H4 (cell line): ENCODE data around the gene CCBE1. TPM values are rescaled to one million over a fixed set of nuclear protein-coding genes. Genes with fewer than 3 reads are reported as not detected.
A peak's percentile ranks its signal among the peaks of the same experiment; 100 is the strongest.
"Not testable (repeated sequence)": the region's sequence is repeated elsewhere in the genome, so short reads cannot be mapped to it uniquely, and the experiment has no call there.

Source experiments
- DNase-seq: peaks from one replicate; pipeline ENCODE4 v3.0.0-alpha.2; 2015; ENCODE audit warnings: low spot score
- total RNA-seq: library from RNA; depleted of rRNA; stranded (reverse); fragments of >200 nt; shearing (Covaris generic); gene quantifications from 2 replicates; pipeline ENCODE4 v1.2.3, GENCODE V29; 2014

Gene CCBE1
- total RNA-seq, 1 experiment from 2014 or later, result not detected

DNA sequence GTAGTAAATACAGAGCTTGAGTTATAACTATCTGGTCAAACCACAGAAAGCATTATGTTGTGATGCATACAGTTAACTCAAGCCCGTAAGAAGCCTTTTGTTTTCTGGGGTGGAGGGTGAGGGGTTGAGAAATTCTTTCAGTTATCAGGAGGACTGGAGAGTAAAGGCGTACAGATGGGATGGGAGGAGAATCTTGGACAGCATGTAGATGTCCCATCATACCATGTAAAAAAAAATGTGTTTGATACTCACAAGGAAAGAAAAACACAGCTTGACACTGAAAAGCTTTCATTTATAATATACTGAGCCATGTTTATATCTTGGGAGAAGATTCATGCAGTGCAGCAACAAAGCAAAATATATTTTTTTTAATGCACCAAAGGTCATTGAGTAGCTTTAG is 12.4 kb downstream of the CCBE1 start:
- DNase-seq, result no peak

DNA sequence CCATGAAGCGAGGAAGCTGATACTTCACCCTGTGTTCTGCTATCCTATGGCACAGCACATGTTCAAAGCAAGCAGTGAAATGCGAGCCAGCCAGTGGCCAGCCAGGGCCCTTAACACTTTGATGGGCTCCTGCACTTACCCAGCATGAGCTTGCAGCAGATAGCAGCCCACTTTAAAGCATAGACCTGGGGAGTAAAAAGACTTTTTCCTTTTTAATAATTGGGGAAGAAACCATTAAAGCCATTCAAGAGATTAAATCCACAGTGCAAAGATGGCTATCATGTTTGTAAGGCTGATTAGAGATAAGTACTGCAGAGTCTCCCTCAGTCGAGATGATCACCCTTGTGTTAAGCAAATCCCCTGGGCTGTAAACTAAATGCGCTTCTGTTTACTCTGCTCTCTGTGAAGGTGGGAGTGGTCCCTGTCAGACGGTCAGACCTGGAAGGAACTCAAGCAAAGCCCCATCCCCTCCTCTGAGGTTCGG is 15.7 kb downstream of the CCBE1 start:
- no peak for DNase-seq

DNA sequence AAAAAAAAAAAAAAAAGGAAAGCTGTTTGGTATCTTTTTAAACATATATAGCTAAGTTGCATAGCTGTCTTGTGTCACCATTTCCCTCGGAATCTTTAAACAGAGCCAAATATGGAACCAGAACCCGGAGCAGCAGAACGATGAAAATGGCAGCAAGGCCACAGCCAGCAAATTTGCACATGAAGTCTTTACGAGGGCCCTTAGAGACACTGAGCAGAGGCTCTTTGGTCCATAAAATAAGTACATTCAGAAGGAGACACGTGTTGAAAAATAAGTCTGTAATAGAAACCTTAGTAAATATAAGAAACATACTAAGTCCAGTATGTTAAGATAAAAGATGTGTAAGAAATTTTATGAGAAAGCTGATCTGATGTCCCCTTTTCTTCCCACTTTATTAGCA is 16.2 kb downstream of the CCBE1 start:
- no peak for DNase-seq

DNA sequence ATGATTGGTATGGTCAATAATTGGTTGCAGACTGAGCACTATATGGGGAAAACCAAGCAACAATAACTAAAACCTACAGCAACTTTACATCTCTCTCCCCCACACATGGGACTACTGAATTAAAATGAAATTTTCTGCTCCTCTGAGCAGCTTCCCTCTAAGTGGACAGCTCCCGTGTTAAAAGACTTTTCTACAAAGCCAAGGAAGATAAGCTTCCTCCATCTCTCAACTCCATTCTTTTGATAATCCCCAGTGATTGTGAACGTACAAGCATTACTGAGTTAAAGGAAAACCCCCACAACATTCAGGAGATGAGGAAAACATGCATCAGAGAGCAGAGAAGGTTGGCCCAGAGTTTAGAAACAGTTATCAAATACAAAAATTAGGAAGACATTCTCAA is 21.9 kb downstream of the CCBE1 start:
- DNase-seq, result no peak

DNA sequence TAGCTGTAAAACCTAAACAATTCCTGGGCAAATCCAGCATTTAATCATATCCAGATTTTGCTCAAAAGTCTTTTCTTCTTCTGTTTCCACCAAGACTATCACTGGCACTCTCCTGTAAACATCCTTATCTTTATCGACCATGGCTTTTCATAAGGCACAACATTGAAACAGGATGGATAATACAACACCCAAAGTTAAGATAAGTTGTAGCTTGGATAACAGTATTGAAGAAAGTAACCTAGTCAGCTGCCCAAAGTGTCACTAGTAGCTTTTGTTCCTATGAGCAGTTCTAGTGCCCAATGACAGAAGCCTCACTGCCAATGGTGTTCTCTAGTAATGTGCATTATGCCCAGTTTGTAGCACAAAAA is 22.3 kb downstream of the CCBE1 start:
- DNase-seq, result no peak

DNA sequence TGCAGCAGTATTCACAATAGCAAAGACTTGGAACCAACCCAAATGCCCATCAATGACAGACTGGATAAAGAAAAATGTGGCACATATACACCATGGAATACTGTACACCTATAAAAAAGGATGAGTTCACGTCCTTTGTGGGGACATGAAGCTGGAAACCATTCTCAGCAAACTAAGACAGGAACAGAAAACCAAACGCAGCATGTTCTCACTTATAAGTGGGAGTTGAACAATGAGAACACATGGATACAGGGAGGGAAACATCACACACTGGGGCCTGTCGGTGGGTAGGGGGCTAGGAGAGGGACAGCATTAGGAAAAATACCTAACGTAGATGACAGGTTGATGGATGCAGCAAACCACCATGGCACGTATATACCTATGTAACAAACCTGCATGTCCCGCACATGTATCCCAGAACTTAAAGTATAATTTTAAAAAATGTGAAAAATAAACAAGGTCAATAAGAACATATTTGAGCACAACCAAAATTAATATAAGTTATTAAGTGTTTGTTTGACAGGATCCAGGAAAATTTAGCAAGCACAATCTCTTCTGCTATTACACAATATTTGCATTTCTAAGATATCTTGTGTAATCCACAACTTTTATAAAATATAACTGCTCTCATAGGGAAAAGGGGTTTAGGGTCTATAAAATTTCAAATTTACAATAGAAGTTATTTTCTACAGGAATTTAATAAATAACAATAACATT is 22.9 kb downstream of the CCBE1 start:
- no peak for DNase-seq

DNA sequence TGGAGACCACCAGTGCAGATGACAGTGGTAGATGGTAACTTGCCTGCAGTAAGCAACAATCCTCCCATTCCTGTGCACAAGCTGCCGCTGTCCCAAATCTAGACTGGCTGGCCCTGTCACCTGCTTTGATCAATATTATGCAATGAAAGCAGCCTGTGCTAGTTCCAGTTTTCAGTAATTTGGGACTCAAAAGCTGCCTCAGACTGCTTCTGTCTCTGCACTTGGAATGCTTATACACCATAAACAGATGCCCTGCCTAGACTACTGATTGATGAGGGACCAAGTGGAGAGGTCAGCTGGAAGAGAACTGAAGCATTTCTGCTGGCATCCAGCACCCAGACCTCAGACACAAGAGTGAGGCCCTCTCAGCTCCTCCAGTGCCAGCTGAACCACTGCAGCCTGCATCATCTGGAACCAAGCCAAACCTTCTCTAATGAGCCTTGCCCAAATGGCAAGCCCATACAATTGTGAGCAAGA is 24.9 kb downstream of the CCBE1 start:
- peak; percentile 13 for DNase-seq

DNA sequence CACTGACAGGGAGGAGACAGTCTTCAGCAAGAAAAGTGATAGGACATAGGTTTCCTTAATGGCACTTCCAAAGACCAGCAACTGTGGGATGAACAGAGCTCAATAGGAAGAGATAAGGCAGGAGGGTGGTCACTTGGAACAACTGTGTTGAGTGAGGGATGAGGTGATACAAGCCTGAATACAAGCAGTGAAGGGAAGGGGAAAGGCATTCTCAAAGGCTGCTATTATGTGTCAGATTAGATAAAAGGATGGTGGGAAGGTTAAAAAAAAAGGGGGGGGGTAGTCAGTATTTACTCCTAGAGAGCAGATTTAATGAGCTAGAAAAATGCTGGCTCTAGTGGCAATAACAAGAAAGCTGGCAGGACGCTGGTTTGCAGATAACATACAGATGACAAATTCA is 25.7 kb downstream of the CCBE1 start:
- no peak for DNase-seq

DNA sequence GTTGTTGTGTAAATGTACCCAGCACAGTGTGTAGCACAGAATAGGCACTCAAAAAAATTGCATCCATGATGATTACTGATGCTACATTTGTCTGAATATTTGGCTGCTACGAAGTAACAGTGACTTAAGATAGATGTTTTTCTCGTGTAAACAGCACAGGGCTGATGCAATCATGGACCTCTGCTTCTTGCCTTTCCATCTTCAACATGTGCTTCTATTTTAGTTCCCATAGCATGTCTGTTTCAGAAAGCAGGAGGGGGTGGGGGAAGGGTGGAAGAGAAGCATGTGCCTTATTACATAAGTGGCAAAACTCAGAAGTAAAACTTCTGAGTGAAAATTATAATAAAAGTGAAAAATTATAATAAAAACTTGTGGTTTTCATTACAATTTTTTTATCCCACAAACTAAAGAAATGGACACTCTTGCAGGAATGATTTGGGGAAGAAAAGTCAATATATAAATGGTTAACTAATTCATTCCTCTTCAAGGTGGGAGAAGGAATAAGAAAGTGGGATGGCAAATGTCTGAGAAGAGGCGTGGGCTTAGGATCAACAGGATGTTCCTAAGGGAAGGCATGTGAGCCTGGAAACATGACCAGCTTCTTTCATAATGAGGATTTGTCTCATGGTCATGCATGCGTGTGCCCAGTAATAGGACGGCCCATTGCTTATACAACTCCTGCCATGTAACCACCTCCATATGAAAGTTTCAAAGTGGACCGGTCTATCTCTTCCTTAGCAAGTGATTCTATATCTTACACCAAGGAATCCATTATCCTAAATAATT is 27.2 kb downstream of the CCBE1 start:
- no peak for DNase-seq

DNA sequence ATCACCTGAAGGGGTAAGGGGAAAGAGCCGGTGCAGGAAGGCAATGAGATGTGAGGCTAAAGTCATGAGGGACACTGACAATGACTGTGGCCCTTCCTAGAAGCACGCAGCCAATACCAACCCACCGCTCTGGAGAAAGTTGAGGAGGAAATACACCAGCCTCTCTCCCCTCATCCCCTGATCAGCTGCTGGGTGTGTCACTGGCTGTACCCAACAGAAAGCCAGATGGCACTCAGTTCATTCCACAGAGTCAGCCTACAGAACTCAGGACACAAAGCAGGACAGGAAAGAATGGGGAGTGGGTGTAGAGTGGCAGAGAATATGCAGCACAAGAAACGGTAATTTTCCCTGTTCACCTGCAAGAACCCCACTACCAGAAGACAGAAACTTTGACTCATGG is 29.7 kb downstream of the CCBE1 start:
- DNase-seq, result no peak

DNA sequence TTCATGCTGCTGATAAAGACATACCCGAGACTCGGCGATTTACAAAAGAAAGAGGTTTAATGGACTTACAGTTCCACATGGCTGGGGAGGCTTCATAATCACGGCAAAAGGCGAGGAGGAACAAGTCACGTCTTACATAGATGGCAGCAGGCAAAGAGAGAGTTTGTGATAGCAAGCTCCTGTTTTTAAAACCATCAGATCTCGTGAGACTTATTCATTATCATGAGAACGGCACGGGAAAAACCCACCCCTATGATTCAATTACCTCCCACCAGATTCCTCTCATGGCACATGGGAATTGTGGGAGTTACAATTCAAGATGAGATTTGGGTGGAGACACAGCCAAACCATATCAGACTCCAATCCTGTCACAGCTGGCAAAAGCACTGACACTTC is 31.2 kb downstream of the CCBE1 start:
- DNase-seq, result not testable (repeated sequence)

DNA sequence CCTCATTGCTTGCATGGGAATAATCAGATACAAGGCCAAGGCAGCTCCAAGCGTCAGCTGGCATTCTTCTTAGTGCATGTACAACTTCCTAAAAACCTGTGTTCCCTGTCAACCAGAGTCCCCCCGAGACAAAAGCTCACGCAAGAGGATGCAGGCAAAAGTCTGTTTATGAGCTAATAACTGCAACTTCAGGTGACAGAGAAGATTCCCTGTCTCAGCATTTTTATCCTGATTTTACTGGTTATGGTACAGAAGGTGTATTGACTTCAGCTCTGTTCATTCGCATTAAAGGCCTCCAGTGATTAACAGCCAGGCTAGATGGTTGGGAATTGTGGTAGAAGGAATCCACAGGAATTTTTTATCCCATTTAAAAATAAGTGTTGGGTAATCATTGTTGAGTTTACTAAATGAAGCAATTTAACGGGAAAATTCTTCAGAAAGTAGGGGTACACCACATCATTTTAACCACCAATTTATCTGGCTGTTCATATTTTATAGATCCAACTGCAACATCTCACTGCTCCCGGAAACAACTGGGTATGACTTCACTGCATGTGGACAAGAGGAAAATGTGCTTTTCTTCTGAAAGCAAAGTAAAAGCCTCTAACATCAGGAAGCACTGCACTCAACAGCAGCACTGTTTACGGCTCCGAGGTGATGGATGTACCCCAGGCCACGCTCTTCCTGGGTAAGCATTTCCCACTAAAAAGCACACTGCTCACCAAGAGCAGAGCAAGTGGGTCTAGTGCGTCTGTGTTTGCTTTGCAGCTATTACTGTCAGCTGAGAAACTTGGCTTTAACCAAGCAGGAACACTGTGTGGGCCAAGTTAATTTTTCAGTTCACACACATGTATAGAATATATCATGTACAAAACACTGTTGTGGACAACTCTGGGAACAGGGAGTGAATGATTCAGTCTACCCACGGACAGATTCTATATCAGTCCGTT is 31.9 kb downstream of the CCBE1 start:
- DNase-seq, result no peak

DNA sequence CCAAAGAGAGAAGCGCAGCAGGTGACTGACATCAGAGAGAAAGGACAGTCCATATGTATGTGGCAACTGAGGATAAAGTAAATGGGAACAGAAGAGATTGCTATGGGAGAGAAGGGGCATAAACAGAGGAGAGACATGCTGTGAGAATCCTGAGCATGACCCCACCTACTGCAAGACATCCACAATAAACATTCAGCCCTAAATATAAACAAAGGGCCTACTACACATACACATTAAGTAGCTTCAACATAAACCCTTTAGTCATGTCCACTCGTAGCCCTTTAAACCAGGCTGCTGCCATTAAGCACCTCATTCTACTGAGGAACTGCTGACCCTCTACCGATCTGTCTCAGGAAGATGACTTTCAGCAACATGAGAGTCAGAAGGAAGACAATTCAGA is 32.9 kb downstream of the CCBE1 start:
- DNase-seq, result no peak

DNA sequence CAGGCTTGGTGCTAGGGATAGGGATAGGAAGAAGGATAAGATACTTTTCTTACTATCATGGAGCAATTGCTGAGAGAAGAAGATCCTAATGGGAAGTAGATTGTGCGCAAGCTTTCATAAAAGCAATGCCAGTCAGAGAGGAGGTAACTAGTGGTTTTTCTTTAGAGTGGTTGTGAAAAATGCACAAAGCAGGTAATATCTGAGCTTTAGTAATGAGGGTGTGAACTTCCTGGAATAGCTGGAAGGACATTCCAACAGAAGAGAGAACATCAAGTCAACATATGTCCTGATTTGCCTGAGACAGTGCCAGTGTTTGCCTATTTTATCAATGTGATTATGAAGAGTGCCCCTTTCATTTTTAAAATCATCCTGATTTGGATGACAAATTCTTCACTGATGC is 34.1 kb downstream of the CCBE1 start:
- no peak for DNase-seq

DNA sequence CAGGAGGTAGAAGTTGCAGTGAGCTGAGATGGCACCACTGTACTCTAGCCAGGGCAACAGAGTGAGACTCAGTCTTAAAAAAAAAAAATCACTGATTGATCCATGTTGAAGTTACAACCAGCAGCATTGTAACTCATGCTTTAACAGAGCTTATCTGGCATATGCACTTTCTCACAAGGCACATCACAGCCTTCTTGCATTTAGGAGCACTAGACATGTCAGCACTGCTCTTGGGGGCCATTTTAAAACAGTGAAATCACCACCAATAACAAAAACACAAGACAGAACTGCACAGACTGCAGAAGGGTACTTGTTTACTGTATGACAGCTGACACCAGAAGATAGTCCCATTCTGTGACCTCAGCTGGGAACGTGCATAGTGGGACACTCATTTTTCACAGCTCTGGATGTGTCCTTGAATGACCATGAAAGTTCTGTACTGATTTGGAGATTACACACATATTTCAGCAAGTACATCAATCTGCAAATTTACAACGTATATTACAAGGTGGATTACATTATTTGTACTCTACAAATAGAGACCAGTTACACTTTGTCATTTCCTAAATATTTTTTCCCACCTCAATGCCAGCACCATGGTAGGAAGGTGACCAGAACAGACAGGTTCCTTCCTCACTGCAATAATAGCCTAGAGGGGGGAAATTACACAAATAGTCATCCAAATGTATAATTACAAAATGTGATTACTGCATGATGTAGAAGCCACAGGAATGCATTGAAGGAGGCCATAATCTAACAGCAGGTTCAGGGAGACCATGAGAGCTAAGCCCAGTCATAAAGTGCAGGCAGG is 35.1 kb downstream of the CCBE1 start:
- DNase-seq, result peak; percentile 30

DNA sequence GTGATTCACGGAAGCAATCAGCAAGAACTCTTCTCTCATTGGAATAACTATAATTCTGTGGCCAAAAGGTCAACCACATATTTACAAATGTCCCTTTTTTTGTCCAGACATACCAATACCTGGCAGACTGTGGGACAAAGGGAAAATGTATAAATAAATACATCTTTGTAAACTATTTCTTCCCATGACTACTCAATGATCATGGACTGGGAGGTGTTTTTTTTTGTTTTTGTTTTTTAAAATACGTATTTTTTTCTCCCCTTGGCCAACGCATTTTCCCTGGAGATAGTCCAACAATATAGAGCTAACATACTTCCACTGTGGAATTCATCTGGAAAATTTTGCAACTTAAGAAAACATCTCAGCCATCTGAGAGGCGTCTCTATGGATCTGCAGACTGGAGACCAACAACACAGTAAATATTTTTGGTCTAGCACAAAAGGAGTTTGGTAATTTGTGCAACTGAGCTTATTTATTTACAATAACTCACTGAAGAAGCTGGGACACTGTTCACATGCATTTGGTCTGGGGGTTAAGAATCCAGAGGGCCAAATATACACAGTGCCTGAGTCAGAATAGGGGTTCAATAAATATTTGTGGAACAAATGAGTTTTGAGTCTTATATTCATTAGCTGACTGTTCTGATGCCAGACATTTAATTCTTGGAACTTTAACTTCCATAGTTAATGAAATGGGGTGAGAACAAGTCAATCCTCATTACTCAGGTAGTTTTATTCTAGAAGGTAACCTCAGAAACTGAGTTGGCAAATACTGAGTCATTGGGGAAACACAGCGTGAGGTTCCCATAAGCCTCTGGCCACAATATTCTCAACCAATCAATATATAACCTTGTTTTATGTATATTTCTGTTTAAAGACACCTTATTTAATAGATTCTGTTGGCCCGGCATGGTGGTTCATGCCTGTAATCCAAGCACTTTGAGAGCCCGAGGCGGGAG is 36.2 kb downstream of the CCBE1 start:
- no peak for DNase-seq

DNA sequence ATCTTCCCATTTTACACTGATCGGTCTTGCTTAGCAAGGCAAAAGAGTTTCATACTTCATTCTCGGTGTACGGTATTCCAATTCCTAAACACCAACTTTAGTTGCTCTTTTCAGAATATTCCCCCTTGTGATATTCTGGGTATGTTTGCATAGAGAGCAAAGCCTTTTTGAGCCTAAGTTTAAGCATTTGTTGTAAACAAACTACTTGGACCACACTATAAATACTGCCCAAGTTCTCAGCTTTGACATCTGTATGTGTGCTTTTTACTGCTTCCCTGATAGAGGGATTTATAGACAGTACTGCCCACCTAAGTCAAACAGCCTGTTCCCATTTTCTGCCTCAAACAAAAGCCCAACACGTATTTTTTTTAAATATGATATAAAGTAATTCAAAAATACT is 36.9 kb downstream of the CCBE1 start:
- no peak for DNase-seq

DNA sequence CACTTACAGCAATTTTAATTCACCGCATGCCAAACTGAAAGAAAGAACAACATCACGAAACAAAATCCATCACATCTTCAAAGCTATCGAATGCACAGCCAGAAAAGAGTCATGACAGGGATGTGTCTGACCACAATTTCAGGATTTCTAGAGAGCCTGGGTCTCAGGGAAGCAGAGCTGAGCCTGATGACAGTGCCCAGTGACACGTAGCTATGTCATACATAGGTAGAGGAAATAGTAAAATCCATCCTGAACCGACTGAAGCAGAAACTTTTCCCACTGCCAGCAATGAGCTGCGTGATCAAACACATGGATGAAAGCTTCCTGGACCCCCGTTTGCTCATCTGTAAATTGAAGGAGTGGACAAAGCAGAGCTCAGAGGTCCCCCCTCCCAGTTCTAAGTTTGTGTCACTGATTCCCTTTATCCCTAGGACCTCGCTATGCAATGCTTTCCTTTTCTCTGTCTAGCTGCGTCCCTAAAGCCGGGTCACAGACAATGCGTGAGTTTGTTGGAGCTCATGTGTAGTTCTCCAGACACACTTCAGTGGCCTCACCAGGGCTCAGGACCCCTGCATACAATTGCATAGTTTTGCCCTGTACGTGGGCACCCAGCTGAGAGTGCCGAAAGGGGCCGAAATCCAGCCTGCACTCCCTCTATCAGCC is 37.6 kb downstream of the CCBE1 start:
- no peak for DNase-seq

DNA sequence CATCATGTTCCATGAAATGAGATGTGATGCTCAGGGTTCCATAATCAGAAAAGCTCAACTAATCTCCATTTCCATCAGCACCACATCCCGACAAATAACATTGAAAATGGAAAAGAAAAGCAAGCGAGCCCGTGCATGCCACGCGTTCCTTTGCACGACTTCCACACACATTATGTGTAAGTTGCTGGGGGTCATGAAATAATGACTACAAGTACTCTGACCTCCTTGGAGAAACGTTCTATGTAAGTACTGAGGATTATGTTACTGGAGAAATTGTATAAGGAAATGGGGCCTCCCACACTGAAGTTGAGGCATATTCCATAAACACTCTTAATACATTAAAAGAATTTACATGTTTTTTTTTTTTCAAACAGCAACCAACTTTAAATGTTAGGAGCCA is 38.3 kb downstream of the CCBE1 start:
- no peak for DNase-seq

DNA sequence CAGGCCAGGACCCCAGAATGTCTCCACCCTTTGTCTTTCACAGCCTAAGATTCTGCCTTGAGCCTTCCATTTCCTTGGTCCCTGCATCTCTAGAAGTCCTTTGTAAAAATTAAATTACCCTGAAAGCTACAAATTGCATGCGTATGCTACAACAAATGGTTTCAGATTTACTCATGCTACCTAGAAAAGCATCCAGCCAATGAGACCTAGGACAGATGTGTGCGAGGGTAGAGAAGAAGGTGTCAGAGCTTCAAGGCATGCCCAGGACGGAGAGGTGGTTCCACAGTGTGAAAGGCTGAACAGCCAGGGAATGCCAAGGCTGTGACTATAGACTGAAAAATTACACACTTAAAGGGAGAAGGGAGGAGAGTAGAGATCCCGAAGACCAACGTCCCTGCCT is 40.2 kb downstream of the CCBE1 start:
- no peak for DNase-seq
